Loucy (cell line): ENCODE measurements around the gene CD72.

Experiments used
- CTCF ChIP-seq: fragments of 200-600 bp; sonication (generic); conservative IDR thresholded peaks from 2 replicates; pipeline ENCODE4 v1.5.1; 2014; ENCODE audit warnings: mild to moderate bottlenecking, antibody characterized with exemption, low read length
- EZH2phosphoT487 ChIP-seq: fragments of 200-600 bp; IDR thresholded peaks from 2 replicates; pipeline ENCODE4 v1.6.1; 2018; ENCODE audit warnings: antibody characterized with exemption, mild to moderate bottlenecking, moderate library complexity, borderline replicate concordance

DNA sequence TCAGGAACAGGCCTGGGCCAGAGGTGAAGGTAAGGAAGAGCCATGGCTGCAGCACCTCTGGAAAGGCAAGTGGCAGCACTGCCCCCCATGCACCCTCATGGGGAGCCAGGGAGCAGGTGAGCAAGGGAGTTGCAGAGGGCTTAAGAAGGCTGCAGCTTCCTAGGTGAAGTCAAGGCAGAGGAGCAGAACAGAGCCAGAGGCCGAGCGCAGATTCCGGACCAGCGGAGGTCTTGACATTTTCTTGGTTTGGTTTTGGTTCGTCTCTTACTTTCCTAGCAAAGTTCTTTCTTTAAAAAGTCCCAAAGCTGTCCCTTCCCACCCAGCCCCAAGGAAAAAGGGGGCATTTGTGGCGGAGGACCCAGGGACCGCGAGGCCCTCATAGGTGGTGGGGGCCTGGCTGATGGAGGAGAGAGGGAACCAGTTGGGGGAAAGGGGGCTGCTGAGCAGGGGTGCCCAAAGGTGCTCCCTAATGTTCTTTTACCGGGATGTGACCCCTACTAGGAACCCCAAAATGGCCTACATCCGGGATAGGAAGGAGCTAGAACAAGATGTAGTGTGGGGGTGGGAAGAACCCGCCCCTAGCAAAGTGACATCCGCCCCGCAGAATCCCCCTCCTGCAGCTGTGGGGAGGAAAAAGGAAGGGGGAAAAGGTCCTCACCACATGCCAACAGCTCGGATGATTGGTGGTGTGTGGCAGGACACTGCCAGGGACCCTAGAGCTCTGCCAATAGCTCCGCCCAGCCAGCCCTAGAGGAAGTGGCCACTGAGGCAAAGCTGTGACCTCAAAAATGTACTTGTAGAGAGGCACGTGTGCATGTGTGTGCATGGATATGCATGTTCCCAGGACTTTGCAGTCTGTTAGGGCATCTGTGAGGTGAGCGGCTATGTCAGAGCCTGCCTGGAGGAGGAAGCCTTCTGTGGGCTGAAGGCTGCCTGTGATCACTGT, 914 bp upstream of the CD72 start:
- TF ChIP-seq CTCF (no peak), EZH2phosphoT487 (no peak)
